Measurements from ENCODE around the gene SRGAP2C. TPM values are rescaled to one million over a fixed set of nuclear protein-coding genes. Genes with fewer than 3 reads are reported as not detected.
"Not testable (repeated sequence)": the region's sequence is repeated elsewhere in the genome, so short reads cannot be mapped to it uniquely, and the experiment has no call there.

Gene SRGAP2C
- total and polyA plus RNA-seq, 9 donors = 12.4 to 32.4 (median 21.3) TPM

GRCh38 chr1:121355711-121356420 is 171.1 kb downstream of the SRGAP2C start:
- no CpG with 5 or more reads among the region's 5 CpGs for WGBS (ENCODE audit: insufficient coverage)
- H3K27ac ChIP-seq (ENCODE audit: low read length) = not testable (repeated sequence)

GRCh38 chr1:121356819-121357218 is 172.0 kb downstream of the SRGAP2C start:
- not testable (repeated sequence) for H3K36me3 ChIP-seq (ENCODE audit: control insufficient read depth, insufficient read depth, low read length); H3K9me3 ChIP-seq (replicated peaks; ENCODE audit: control insufficient read depth, low read depth, low read length); H3K4me1 ChIP-seq (ENCODE audit: control insufficient read depth, insufficient read depth, low read length); H3K27me3 ChIP-seq (ENCODE audit: control insufficient read depth, insufficient read depth, low read length); H3K4me3 ChIP-seq (ENCODE audit: low read length); H3K27ac ChIP-seq (ENCODE audit: low read length); DNase-seq
- WGBS (ENCODE audit: insufficient coverage) = no CpG with 5 or more reads among the region's 2 CpGs

More at GRCh38 chr1:121355711-121356420, 171.1 kb downstream of the SRGAP2C start:
- not testable (repeated sequence) for H3K36me3 ChIP-seq (ENCODE audit: control insufficient read depth, insufficient read depth, low read length); H3K9me3 ChIP-seq (replicated peaks; ENCODE audit: control insufficient read depth, low read depth, low read length); H3K27me3 ChIP-seq (ENCODE audit: control insufficient read depth, insufficient read depth, low read length); H3K4me3 ChIP-seq (ENCODE audit: low read length); DNase-seq; H3K4me1 ChIP-seq (ENCODE audit: control insufficient read depth, insufficient read depth, low read length)

- H3K9me3 ChIP-seq (replicated peaks; ENCODE audit: control insufficient read depth, low read depth, low read length); H3K27ac ChIP-seq (ENCODE audit: low read length); H3K27me3 ChIP-seq (ENCODE audit: control insufficient read depth, insufficient read depth, low read length); H3K4me3 ChIP-seq (ENCODE audit: low read length); H3K36me3 ChIP-seq (ENCODE audit: control insufficient read depth, insufficient read depth, low read length); DNase-seq; H3K4me1 ChIP-seq (ENCODE audit: control insufficient read depth, insufficient read depth, low read length): not testable (repeated sequence)
- WGBS (ENCODE audit: insufficient coverage) = no CpG with 5 or more reads among the region's 1 CpG
Measured at GRCh38 chr1:121360531-121360930, 175.8 kb downstream of the SRGAP2C start.

- no CpG with 5 or more reads among the region's 7 CpGs for WGBS (ENCODE audit: insufficient coverage)
- not testable (repeated sequence) for H3K4me3 ChIP-seq (ENCODE audit: low read length); H3K27ac ChIP-seq (ENCODE audit: low read length); H3K27me3 ChIP-seq (ENCODE audit: control insufficient read depth, insufficient read depth, low read length); H3K4me1 ChIP-seq (ENCODE audit: control insufficient read depth, insufficient read depth, low read length); H3K36me3 ChIP-seq (ENCODE audit: control insufficient read depth, insufficient read depth, low read length); DNase-seq; H3K9me3 ChIP-seq (replicated peaks; ENCODE audit: control insufficient read depth, low read depth, low read length)
Measured at GRCh38 chr1:121361451-121362233, 176.9 kb downstream of the SRGAP2C start.

GRCh38 chr1:121362234-121362883 is 177.6 kb downstream of the SRGAP2C start:
- WGBS (ENCODE audit: insufficient coverage) = no CpG with 5 or more reads among the region's 4 CpGs
- not testable (repeated sequence) for H3K36me3 ChIP-seq (ENCODE audit: control insufficient read depth, insufficient read depth, low read length); H3K4me1 ChIP-seq (ENCODE audit: control insufficient read depth, insufficient read depth, low read length); H3K4me3 ChIP-seq (ENCODE audit: low read length); DNase-seq; H3K27ac ChIP-seq (ENCODE audit: low read length); H3K9me3 ChIP-seq (replicated peaks; ENCODE audit: control insufficient read depth, low read depth, low read length); H3K27me3 ChIP-seq (ENCODE audit: control insufficient read depth, insufficient read depth, low read length)

- DNase-seq; H3K9me3 ChIP-seq (replicated peaks; ENCODE audit: control insufficient read depth, low read depth, low read length); H3K4me3 ChIP-seq (ENCODE audit: low read length); H3K4me1 ChIP-seq (ENCODE audit: control insufficient read depth, insufficient read depth, low read length); H3K36me3 ChIP-seq (ENCODE audit: control insufficient read depth, insufficient read depth, low read length); H3K27me3 ChIP-seq (ENCODE audit: control insufficient read depth, insufficient read depth, low read length); H3K27ac ChIP-seq (ENCODE audit: low read length): not testable (repeated sequence)
- no CpG with 5 or more reads among the region's 6 CpGs for WGBS (ENCODE audit: insufficient coverage)
Measured at GRCh38 chr1:121365316-121365715, 180.5 kb downstream of the SRGAP2C start.

- H3K36me3 ChIP-seq (ENCODE audit: control insufficient read depth, insufficient read depth, low read length); H3K27me3 ChIP-seq (ENCODE audit: control insufficient read depth, insufficient read depth, low read length); H3K4me3 ChIP-seq (ENCODE audit: low read length); H3K27ac ChIP-seq (ENCODE audit: low read length); DNase-seq; H3K4me1 ChIP-seq (ENCODE audit: control insufficient read depth, insufficient read depth, low read length); H3K9me3 ChIP-seq (replicated peaks; ENCODE audit: control insufficient read depth, low read depth, low read length): not testable (repeated sequence)
- no CpG with 5 or more reads among the region's 6 CpGs for WGBS (ENCODE audit: insufficient coverage)
Measured at GRCh38 chr1:121365723-121366122, 180.9 kb downstream of the SRGAP2C start.

GRCh38 chr1:121366171-121366570 is 181.4 kb downstream of the SRGAP2C start:
- not testable (repeated sequence) for H3K27me3 ChIP-seq (ENCODE audit: control insufficient read depth, insufficient read depth, low read length); DNase-seq; H3K36me3 ChIP-seq (ENCODE audit: control insufficient read depth, insufficient read depth, low read length); H3K4me3 ChIP-seq (ENCODE audit: low read length); H3K27ac ChIP-seq (ENCODE audit: low read length); H3K4me1 ChIP-seq (ENCODE audit: control insufficient read depth, insufficient read depth, low read length); H3K9me3 ChIP-seq (replicated peaks; ENCODE audit: control insufficient read depth, low read depth, low read length)
- WGBS (ENCODE audit: insufficient coverage) = no CpG with 5 or more reads among the region's 3 CpGs

- DNase-seq; H3K4me3 ChIP-seq (ENCODE audit: low read length); H3K4me1 ChIP-seq (ENCODE audit: control insufficient read depth, insufficient read depth, low read length); H3K27ac ChIP-seq (ENCODE audit: low read length); H3K27me3 ChIP-seq (ENCODE audit: control insufficient read depth, insufficient read depth, low read length); H3K9me3 ChIP-seq (replicated peaks; ENCODE audit: control insufficient read depth, low read depth, low read length); H3K36me3 ChIP-seq (ENCODE audit: control insufficient read depth, insufficient read depth, low read length): not testable (repeated sequence)
- WGBS (ENCODE audit: insufficient coverage) = no CpG with 5 or more reads among the region's 5 CpGs
Measured at GRCh38 chr1:121368910-121369309, 184.1 kb downstream of the SRGAP2C start.

GRCh38 chr1:121369959-121370358 is 185.2 kb downstream of the SRGAP2C start:
- not testable (repeated sequence) for H3K4me1 ChIP-seq (ENCODE audit: control insufficient read depth, insufficient read depth, low read length); H3K27ac ChIP-seq (ENCODE audit: low read length); H3K36me3 ChIP-seq (ENCODE audit: control insufficient read depth, insufficient read depth, low read length); H3K4me3 ChIP-seq (ENCODE audit: low read length); H3K27me3 ChIP-seq (ENCODE audit: control insufficient read depth, insufficient read depth, low read length); DNase-seq; H3K9me3 ChIP-seq (replicated peaks; ENCODE audit: control insufficient read depth, low read depth, low read length)
- WGBS (ENCODE audit: insufficient coverage) = no CpG with 5 or more reads among the region's 2 CpGs

All from muscle of leg (tissue), 11 donors.